ENCODE results near the gene SYT15. TPM values are rescaled to one million over a fixed set of nuclear protein-coding genes. Genes with fewer than 3 reads are reported as not detected.
A peak's percentile ranks its signal among the peaks of the same experiment; 100 is the strongest.

The SYT15 gene
- total RNA-seq, 1 experiment from 2014 or later: 0.59 TPM

DNA sequence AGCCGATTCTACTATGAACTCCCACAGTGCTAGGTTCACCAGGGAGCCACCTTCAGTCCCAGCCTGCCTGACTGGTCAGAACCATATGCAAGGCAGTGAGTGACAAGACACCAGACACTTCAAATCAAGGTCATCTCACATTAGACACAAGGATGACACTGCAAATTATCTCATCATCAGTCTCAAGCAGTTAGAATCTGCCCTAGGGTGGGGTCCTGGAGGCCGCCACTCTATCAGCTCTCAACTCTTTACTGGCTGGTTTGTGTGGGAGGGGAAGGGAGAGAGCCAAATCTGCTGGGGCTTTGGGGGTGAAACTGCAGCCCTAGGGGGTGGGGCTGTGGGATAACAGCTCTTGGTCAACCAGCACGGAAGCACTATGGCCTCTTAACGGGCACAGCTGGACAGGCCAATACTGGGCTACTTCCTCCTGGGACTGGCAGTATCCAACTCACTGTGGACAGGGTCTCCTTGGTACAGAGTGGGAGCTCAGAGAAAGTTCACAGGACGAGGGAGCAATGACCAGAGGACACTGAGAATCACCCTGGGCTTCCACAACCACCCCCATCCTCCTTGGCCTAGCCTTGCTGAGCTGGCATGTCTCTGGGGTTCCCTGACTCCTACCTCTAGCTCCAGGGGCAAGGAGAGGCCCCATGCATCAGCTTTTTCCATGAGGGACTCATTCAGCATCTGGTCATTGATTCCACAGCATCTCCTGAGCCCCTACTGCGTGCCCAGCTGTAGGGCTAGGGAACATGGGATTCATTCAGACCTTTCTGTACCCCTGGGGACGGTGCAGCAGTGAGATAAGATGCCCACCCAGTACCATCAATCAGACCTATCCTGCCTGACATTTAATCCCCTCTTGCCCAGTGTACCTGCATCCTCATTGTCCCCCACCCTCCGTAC lies 27.9 kb upstream of the SYT15 start:
- no peak overlapping the region for H2AFZ ChIP-seq (ENCODE audit: low read length)
- no peaks in the 10 kb centered on the region for H3K27me3 Mint-ChIP-seq (ENCODE audit: low read depth)

More for the DNA sequence above, 27.9 kb upstream of the SYT15 start:
- Histone ChIP-seq H2BK5ac (ENCODE audit: insufficient read length, low read length) (no peak overlapping the region), H2AK5ac (ENCODE audit: insufficient read length, low read length) (no peak overlapping the region), H3K27ac (ENCODE audit: insufficient read length, low read depth, low read length) (no peak overlapping the region), H3K79me2 (ENCODE audit: insufficient read depth, low read length) (no peaks in the 10 kb centered on the region), H3T11ph (ENCODE audit: low read length) (no peak overlapping the region), H3K4me1 (ENCODE audit: insufficient read depth, low read length) (peaks cover 4% of the 10 kb centered on the region; the same call in 1 of the 2 replicates), H3K23me2 (ENCODE audit: insufficient read length, low read depth, low read length, poor library complexity, severe bottlenecking) (peaks cover 8% of the 10 kb centered on the region), H4K91ac (ENCODE audit: insufficient read length, low read depth, low read length) (no peak overlapping the region), H3K23ac (ENCODE audit: insufficient read length, low read depth, low read length) (no peak overlapping the region), H3K27me3 (ENCODE audit: insufficient read depth, low read length) (no peaks in the 10 kb centered on the region), H3K18ac (ENCODE audit: insufficient read length, low read depth, low read length) (no peak overlapping the region), H2BK120ac (ENCODE audit: low read depth, low read length, poor library complexity, severe bottlenecking) (no peak overlapping the region), H4K20me1 (ENCODE audit: control insufficient read depth, insufficient read depth, insufficient read length) (no peaks in the 10 kb centered on the region), H2BK12ac (ENCODE audit: insufficient read length, low read depth, low read length) (no peak overlapping the region), H3K4ac (ENCODE audit: low read depth, low read length) (no peak overlapping the region), H2BK15ac (ENCODE audit: low read depth, low read length) (no peak overlapping the region), H2BK20ac (ENCODE audit: low read depth, low read length, poor library complexity, severe bottlenecking) (no peak overlapping the region), H3K56ac (ENCODE audit: insufficient read length, low read depth, low read length) (no peak overlapping the region), H3K14ac (ENCODE audit: insufficient read depth, low read length) (no peak overlapping the region), H3K79me1 (ENCODE audit: insufficient read depth, low read depth, low read length, poor library complexity, severe bottlenecking) (no peaks in the 10 kb centered on the region), H4K5ac (ENCODE audit: insufficient read length, low read depth, low read length) (no peak overlapping the region), H4K8ac (replicated peaks; ENCODE audit: insufficient read length, low read depth, low read length) (no peak overlapping the region), H3K9me3 (ENCODE audit: control insufficient read depth, low read depth, low read length) (no peaks in the 10 kb centered on the region), H3K4me2 (ENCODE audit: insufficient read depth, insufficient read length, low read length) (no peak overlapping the region), H3K9ac (ENCODE audit: extremely low read depth, insufficient read length, low read length) (no peak overlapping the region)
- TF ChIP-seq, protein P1, sequence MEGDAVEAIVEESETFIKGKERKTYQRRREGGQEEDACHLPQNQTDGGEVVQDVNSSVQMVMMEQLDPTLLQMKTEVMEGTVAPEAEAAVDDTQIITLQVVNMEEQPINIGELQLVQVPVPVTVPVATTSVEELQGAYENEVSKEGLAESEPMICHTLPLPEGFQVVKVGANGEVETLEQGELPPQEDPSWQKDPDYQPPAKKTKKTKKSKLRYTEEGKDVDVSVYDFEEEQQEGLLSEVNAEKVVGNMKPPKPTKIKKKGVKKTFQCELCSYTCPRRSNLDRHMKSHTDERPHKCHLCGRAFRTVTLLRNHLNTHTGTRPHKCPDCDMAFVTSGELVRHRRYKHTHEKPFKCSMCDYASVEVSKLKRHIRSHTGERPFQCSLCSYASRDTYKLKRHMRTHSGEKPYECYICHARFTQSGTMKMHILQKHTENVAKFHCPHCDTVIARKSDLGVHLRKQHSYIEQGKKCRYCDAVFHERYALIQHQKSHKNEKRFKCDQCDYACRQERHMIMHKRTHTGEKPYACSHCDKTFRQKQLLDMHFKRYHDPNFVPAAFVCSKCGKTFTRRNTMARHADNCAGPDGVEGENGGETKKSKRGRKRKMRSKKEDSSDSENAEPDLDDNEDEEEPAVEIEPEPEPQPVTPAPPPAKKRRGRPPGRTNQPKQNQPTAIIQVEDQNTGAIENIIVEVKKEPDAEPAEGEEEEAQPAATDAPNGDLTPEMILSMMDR (conservative IDR thresholded peaks at IDR 0.05): no peak
- peaks cover 0 to 3% (median 0%) of the 10 kb centered on the region in 3 experiments; a peak in 1 of 7 replicates for H3K36me3 Mint-ChIP-seq (ENCODE audit: insufficient read depth in 1 of 3, low read depth in 3 of 3)
- peaks cover 0 to 5% of the 10 kb centered on the region in 2 experiments; a peak in 2 of 4 replicates for H3K4me1 Mint-ChIP-seq
- H3K27ac Mint-ChIP-seq: no peak overlapping the region
- peak; percentile 25 for DNase-seq
- H3K4me3 Mint-ChIP-seq: no peak overlapping the region
- H3K9me3 Mint-ChIP-seq: no peaks in the 10 kb centered on the region
- no CpG with 5 or more reads among the region's 8 CpGs for WGBS (ENCODE audit: extremely low coverage, insufficient read length, low lambda C conversion rate)
